ENCODE measurements around the gene LRP1B. TPM values are rescaled to one million over a fixed set of nuclear protein-coding genes. Genes with fewer than 3 reads are reported as not detected.

Gene LRP1B
- total RNA-seq, 1 donor from 2014 or later: not detected

- POLR2A ChIA-PET: no interaction called here
- Mint-ChIP-seq H3K4me3 (no peak overlapping the region), H3K4me1 (no peaks in the 10 kb centered on the region), H3K9me3 (no peaks in the 10 kb centered on the region), H3K27me3 (no peaks in the 10 kb centered on the region), H3K27ac (no peak overlapping the region), H3K36me3 (ENCODE audit: low read depth) (no peaks in the 10 kb centered on the region)
- ATAC-seq (ENCODE audit: low read depth) (no peak), DNase-seq (no peak)
- CTCF ChIA-PET: no interaction called here
- no peak for TF ChIP-seq CTCF (IDR thresholded peaks at IDR 0.05)
- intact Hi-C loops (cut with micrococcal nuclease): no loop called here
Observed at GRCh38 chr2:141856215-141856919, 274.4 kb downstream of the LRP1B start.

GRCh38 chr2:141848191-141848590 lies 282.6 kb downstream of the LRP1B start:
- H3K27ac Mint-ChIP-seq: no peak overlapping the region
- no peak overlapping the region for H3K4me3 Mint-ChIP-seq
- ChIA-PET CTCF (no interaction called here), POLR2A (no interaction called here)
- TF ChIP-seq CTCF (IDR thresholded peaks at IDR 0.05): no peak
- intact Hi-C loops (cut with micrococcal nuclease): no loop called here
- ATAC-seq (ENCODE audit: low read depth) (no peak), DNase-seq (no peak)
- H3K9me3 Mint-ChIP-seq: no peaks in the 10 kb centered on the region
- H3K36me3 Mint-ChIP-seq (ENCODE audit: low read depth): no peaks in the 10 kb centered on the region
- no peaks in the 10 kb centered on the region for H3K4me1 Mint-ChIP-seq
- no peaks in the 10 kb centered on the region for H3K27me3 Mint-ChIP-seq

- no peaks in the 10 kb centered on the region for H3K4me1 Mint-ChIP-seq
- DNase-seq: no peak
- no peak overlapping the region for H3K27ac Mint-ChIP-seq
- ChIA-PET CTCF (no interaction called here), POLR2A (no interaction called here)
- H3K36me3 Mint-ChIP-seq (ENCODE audit: low read depth): no peaks in the 10 kb centered on the region
- TF ChIP-seq CTCF (IDR thresholded peaks at IDR 0.05): no peak
- H3K4me3 Mint-ChIP-seq: no peak overlapping the region
- ATAC-seq (ENCODE audit: low read depth): no peak
- H3K27me3 Mint-ChIP-seq: no peaks in the 10 kb centered on the region
- H3K9me3 Mint-ChIP-seq: no peaks in the 10 kb centered on the region
- intact Hi-C loops (cut with micrococcal nuclease): no loop called here
Observed at GRCh38 chr2:141844231-141844630, 286.6 kb downstream of the LRP1B start.

GRCh38 chr2:141835103-141835502 lies 295.7 kb downstream of the LRP1B start:
- no peak overlapping the region for H3K27ac Mint-ChIP-seq
- ChIA-PET CTCF (no interaction called here), POLR2A (no interaction called here)
- H3K9me3 Mint-ChIP-seq: no peaks in the 10 kb centered on the region
- no peaks in the 10 kb centered on the region for H3K4me1 Mint-ChIP-seq
- no peak overlapping the region for H3K4me3 Mint-ChIP-seq
- no peak for TF ChIP-seq CTCF (IDR thresholded peaks at IDR 0.05)
- H3K36me3 Mint-ChIP-seq (ENCODE audit: low read depth): no peaks in the 10 kb centered on the region
- intact Hi-C loops (cut with micrococcal nuclease): no loop called here
- no peaks in the 10 kb centered on the region for H3K27me3 Mint-ChIP-seq
- DNase-seq: no peak
- no peak for ATAC-seq (ENCODE audit: low read depth)

GRCh38 chr2:141828761-141829160 lies 302.1 kb downstream of the LRP1B start:
- Mint-ChIP-seq H3K4me1 (no peaks in the 10 kb centered on the region), H3K36me3 (ENCODE audit: low read depth) (no peaks in the 10 kb centered on the region), H3K27ac (no peak overlapping the region), H3K27me3 (no peaks in the 10 kb centered on the region), H3K4me3 (no peak overlapping the region), H3K9me3 (peaks cover 2% of the 10 kb centered on the region)
- CTCF ChIA-PET: no interaction called here
- DNase-seq: no peak
- no peak for ATAC-seq (ENCODE audit: low read depth)
- TF ChIP-seq CTCF (IDR thresholded peaks at IDR 0.05): no peak
- POLR2A ChIA-PET: no interaction called here
- intact Hi-C loops (cut with micrococcal nuclease): no loop called here

Measured in activated B cell treated with CpG ODN at 0.5 μM for 24 hours (primary cell).